Measurements from ENCODE around the gene DOCK1.

GRCh38 chr10:127278001-127278400 is 372.8 kb downstream of the DOCK1 start:
- no peak for TF ChIP-seq CTCF (conservative IDR thresholded peaks at IDR 0.05)
- no peak for TF ChIP-seq ZFX (IDR thresholded peaks at IDR 0.05)

Data from C4-2B (cell line).